ENCODE measurements around the gene GALNT17.

GRCh38 chr7:71236230-71237105 lies 104.5 kb downstream of the GALNT17 start:
- TF ChIP-seq CTCF (conservative IDR thresholded peaks at IDR 0.05; ENCODE audit: low read depth, low read length) (no peak), EZH2phosphoT487 (IDR thresholded peaks at IDR 0.05; ENCODE audit: borderline replicate concordance, low read length) (no peak), EZH2 (IDR thresholded peaks at IDR 0.05; ENCODE audit: low read length, unreplicated experiment) (no peak)
